DOHH2 (cell line): ENCODE results near the gene OPN4.

ENCODE experiments used
- CTCF ChIP-seq: fragments of 200-600 bp; sonication (generic); IDR thresholded peaks from one replicate; pipeline ENCODE4 v1.5.1; 2014; ENCODE audit warnings: antibody characterized with exemption, mild to moderate bottlenecking, low read depth, low read length; ENCODE audit not compliant: poor library complexity, severe bottlenecking
- EZH2phosphoT487 ChIP-seq: fragments of 200-600 bp; sonication (generic); IDR thresholded peaks from 2 replicates; pipeline ENCODE4 v1.6.1; 2017; ENCODE audit warnings: borderline replicate concordance, mild to moderate bottlenecking, antibody characterized with exemption, low read length, moderate library complexity, mixed read lengths

GRCh38 chr10:86630079-86630478, 24.3 kb upstream of the OPN4 start:
- no peak for TF ChIP-seq CTCF
- no peak for TF ChIP-seq EZH2phosphoT487
